Activated naive CD4-positive, alpha-beta T cell treated with anti-CD3 and anti-CD28 coated beads, Interleukin-2, amount 10 ng/mL, durations not matched to agents 5 hours and 36 hours (primary cell): ENCODE measurements around the gene PHEX. TPM values are rescaled to one million over a fixed set of nuclear protein-coding genes. Genes with fewer than 3 reads are reported as not detected.

Source experiments
- total RNA-seq, 2 experiments: library from RNA; stranded (reverse); gene quantifications; one replicate each; pipeline ENCODE4 v1.2.3, GENCODE V29; 2021

Gene PHEX
- under 1 TPM; 0.10 to 0.14 TPM for total RNA-seq

DNA sequence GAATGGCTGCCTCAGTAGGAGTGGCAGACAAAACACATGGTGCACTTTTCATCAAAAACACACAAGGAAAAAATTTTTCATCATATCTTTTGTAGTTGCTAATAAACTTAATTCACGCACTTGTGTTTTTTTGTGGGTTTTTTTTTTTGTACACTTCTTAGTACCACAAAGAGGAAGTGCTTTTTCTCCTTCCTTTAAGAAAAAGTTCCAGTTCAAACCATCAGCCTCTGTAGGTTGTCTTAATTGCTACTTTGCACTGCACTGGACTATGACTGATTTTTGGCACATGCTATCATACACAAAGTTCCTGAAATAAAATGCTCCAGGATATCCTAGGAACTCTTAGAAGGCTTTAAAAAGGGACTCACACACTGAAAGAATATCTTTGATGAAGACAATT lies at the start of gene PHEX:
TSS of gene PHEX (plus strand) at position 242 of the 400 bp plus-strand sequence. CDS start 681 bp downstream, outside the sequence.

DNA sequence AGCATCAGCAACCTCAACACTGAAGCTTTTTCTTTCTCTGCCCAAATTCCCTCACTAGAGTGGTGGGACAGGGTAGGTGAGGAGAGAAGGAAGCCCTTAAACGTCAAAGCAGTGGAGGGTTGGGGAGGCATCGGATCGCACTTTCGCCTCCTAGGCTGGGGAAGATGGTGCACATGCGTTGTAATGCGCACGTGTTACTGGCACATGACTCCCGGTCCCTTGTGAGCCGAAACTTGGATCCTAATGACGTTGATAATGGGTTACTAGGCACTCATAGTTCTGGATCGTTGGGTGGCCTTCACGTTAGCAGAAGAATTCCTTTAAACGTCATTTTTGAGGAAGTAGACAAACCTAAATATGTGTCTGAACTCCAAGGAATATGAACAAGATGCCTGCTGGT lies 240.5 kb downstream of the PHEX start, which contains the start of gene CBLL2:
TSS of gene CBLL2 (plus strand) at position 301 of the 400 bp plus-strand sequence. CDS start at position 380, 79 bp downstream.

Other genes starting within 250 kb of the PHEX start
- 1 to 10 TPM; 8.3 to 8.7 TPM for gene MBTPS2, start 192.7 kb upstream of the PHEX start, total RNA-seq
- 1 to 10 TPM; 1.4 to 1.8 TPM for gene YY2, start 176.3 kb upstream of the PHEX start, total RNA-seq
- gene SMS, start 91.6 kb upstream of the PHEX start, total RNA-seq: 10 to 100 TPM; 54.5 to 55.9 TPM
- not detected for gene CBLL2, start 240.6 kb downstream of the PHEX start, total RNA-seq